OCI-LY1 (cell line): ENCODE data around the gene SPAG17.

Experiments used
- H2AFZ ChIP-seq: fragments of 200-600 bp; sonication (generic), shearing (Covaris generic); 2 replicates; pipeline ENCODE4 v1.6.0; 2014; ENCODE audit warnings: antibody characterized with exemption, mild to moderate bottlenecking, low read length
- H3F3A ChIP-seq: fragments of 200-600 bp; sonication (generic), shearing (Covaris generic); 2 replicates; pipeline ENCODE4 v1.6.0; 2014; ENCODE audit warnings: mild to moderate bottlenecking, antibody characterized with exemption, low read length, moderate library complexity; ENCODE audit not compliant: insufficient read depth
- H3K27ac ChIP-seq: fragments of 200-600 bp; sonication (generic); 2 replicates; pipeline ENCODE4 v1.5.1; 2014; ENCODE audit warnings: low read length, mixed run types, mild to moderate bottlenecking, low read depth; ENCODE audit not compliant: poor library complexity, severe bottlenecking
- H3K27me3 ChIP-seq: fragments of 200-600 bp; sonication (generic); 2 replicates; pipeline ENCODE4 v1.6.0; 2014; ENCODE audit warnings: antibody characterized with exemption, mild to moderate bottlenecking, low read length, moderate library complexity; ENCODE audit not compliant: insufficient read depth
- H3K36me3 ChIP-seq: fragments of 200-600 bp; sonication (generic); 2 replicates; pipeline ENCODE4 v1.6.1; 2014; ENCODE audit warnings: mild to moderate bottlenecking, antibody characterized with exemption, low read length, moderate library complexity, mixed read lengths; ENCODE audit not compliant: insufficient read depth
- H3K4me1 ChIP-seq: fragments of 200-600 bp; sonication (generic); 2 replicates; pipeline ENCODE4 v1.5.1; 2014; ENCODE audit warnings: mild to moderate bottlenecking, low read length, moderate library complexity; ENCODE audit not compliant: insufficient read depth, severe bottlenecking
- H3K4me2 ChIP-seq: fragments of 200-600 bp; sonication (generic), shearing (Covaris generic); 2 replicates; pipeline ENCODE4 v1.6.1; 2014; ENCODE audit warnings: low read length
- H3K4me3 ChIP-seq: fragments of 200-600 bp; sonication (generic); 2 replicates; pipeline ENCODE4 v1.5.1; 2014; ENCODE audit warnings: low read length, low read depth, mild to moderate bottlenecking, mixed read lengths; ENCODE audit not compliant: poor library complexity, severe bottlenecking
- H3K79me2 ChIP-seq: fragments of 200-600 bp; shearing (Covaris generic); 2 replicates; pipeline ENCODE4 v1.6.1; 2016; ENCODE audit warnings: mixed run types, low read length, mixed read lengths; ENCODE audit not compliant: insufficient read depth
- H3K9ac ChIP-seq: fragments of 200-600 bp; sonication (generic), shearing (Covaris generic); 2 replicates; pipeline ENCODE4 v1.6.1; 2014; ENCODE audit warnings: mild to moderate bottlenecking, low read length, mixed read lengths
- H3K9me2 ChIP-seq: fragments of 200-600 bp; sonication (generic), shearing (Covaris generic); 2 replicates; pipeline ENCODE4 v1.6.1; 2014; ENCODE audit warnings: low read depth, mild to moderate bottlenecking, low read length, mixed read lengths
- H3K9me3 ChIP-seq: fragments of 200-600 bp; shearing (Covaris generic); 2 replicates; pipeline ENCODE4 v1.6.1; 2014; ENCODE audit warnings: low read length, mixed read lengths
- H4K20me1 ChIP-seq: fragments of 200-600 bp; sonication (generic), shearing (Covaris generic); 2 replicates; pipeline ENCODE4 v1.6.0; 2016; ENCODE audit warnings: mild to moderate bottlenecking, low read length; ENCODE audit not compliant: insufficient read depth
- EZH2 ChIP-seq: fragments of 200-600 bp; sonication (generic), shearing (Covaris generic); IDR thresholded peaks from 2 replicates; pipeline ENCODE4 v1.8.0; 2017; ENCODE audit warnings: borderline replicate concordance, mixed run types, mild to moderate bottlenecking, antibody characterized with exemption, low read length, moderate library complexity, mixed read lengths
- TF ChIP-seq, protein P1 (sequence below): fragments of 200-600 bp; sonication (generic), shearing (Covaris generic); IDR thresholded peaks from 2 replicates; pipeline ENCODE4 v1.5.1; 2017; ENCODE audit warnings: mild to moderate bottlenecking, antibody characterized with exemption, low read length, moderate library complexity, mixed read lengths

The SPAG17 gene

DNA sequence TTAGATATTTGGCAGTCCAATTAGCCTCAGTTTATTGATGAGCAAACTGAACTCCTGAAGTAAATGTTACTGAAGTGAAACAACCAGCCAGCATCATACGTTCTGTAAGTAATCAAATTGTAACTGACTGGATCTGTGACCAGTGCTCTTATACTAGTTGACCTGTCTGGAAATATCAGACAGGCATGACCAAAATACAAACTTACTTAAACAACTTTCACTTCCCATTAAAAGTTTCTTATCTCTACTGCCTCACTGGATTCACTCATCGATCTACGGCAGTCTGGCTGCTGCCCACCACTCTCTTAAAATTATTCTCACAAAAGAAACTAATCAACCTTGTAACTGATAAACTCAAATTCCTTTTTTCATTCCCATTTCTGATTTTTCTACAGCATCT is 199.1 kb downstream of the SPAG17 start:
- Histone ChIP-seq H3K9ac (no peak overlapping the region), H3K27ac (no peak overlapping the region), H3K4me1 (no peaks in the 10 kb centered on the region), H3F3A (no peaks in the 10 kb centered on the region), H3K9me2 (no peaks in the 10 kb centered on the region), H3K27me3 (peaks cover 12% of the 10 kb centered on the region; the same call in 1 of the 2 replicates), H3K79me2 (no peaks in the 10 kb centered on the region), H3K4me3 (no peak overlapping the region), H3K4me2 (no peak overlapping the region), H3K36me3 (no peaks in the 10 kb centered on the region), H4K20me1 (no peaks in the 10 kb centered on the region), H3K9me3 (no peaks in the 10 kb centered on the region), H2AFZ (no peak overlapping the region)
- TF ChIP-seq, protein P1, sequence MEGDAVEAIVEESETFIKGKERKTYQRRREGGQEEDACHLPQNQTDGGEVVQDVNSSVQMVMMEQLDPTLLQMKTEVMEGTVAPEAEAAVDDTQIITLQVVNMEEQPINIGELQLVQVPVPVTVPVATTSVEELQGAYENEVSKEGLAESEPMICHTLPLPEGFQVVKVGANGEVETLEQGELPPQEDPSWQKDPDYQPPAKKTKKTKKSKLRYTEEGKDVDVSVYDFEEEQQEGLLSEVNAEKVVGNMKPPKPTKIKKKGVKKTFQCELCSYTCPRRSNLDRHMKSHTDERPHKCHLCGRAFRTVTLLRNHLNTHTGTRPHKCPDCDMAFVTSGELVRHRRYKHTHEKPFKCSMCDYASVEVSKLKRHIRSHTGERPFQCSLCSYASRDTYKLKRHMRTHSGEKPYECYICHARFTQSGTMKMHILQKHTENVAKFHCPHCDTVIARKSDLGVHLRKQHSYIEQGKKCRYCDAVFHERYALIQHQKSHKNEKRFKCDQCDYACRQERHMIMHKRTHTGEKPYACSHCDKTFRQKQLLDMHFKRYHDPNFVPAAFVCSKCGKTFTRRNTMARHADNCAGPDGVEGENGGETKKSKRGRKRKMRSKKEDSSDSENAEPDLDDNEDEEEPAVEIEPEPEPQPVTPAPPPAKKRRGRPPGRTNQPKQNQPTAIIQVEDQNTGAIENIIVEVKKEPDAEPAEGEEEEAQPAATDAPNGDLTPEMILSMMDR = no peak
- no peak for TF ChIP-seq EZH2

DNA sequence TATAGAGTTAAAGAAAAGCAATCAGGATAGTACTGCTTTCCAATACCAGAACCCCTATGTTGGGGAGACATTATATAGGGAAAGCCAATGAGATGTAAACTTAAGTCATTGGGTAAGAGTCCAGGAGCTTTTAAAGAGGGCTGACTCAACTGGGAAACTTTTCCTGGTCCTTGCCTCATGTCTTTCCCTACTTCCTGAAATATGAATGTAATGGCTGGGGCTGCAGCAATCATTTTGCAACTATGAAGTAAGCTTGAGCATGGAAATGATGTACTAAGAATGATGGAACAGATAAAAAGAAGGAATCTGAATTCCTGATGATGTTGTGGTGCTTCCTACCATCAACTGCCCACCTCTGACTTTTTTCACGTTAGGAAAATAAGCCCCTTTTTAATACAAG is 199.8 kb downstream of the SPAG17 start:
- H3K4me2 ChIP-seq = no peak overlapping the region
- H3F3A ChIP-seq = no peaks in the 10 kb centered on the region
- no peak overlapping the region for H3K27ac ChIP-seq
- H3K9ac ChIP-seq = no peak overlapping the region
- no peaks in the 10 kb centered on the region for H3K4me1 ChIP-seq
- H4K20me1 ChIP-seq = no peaks in the 10 kb centered on the region
- no peaks in the 10 kb centered on the region for H3K36me3 ChIP-seq
- H3K9me2 ChIP-seq = no peaks in the 10 kb centered on the region
- H3K9me3 ChIP-seq = no peaks in the 10 kb centered on the region
- H3K79me2 ChIP-seq = no peaks in the 10 kb centered on the region
- no peak overlapping the region for H3K4me3 ChIP-seq
- H3K27me3 ChIP-seq = peaks cover 12% of the 10 kb centered on the region; the same call in 1 of the 2 replicates
- TF ChIP-seq, protein P1 = no peak
- no peak for TF ChIP-seq EZH2
- no peak overlapping the region for H2AFZ ChIP-seq

DNA sequence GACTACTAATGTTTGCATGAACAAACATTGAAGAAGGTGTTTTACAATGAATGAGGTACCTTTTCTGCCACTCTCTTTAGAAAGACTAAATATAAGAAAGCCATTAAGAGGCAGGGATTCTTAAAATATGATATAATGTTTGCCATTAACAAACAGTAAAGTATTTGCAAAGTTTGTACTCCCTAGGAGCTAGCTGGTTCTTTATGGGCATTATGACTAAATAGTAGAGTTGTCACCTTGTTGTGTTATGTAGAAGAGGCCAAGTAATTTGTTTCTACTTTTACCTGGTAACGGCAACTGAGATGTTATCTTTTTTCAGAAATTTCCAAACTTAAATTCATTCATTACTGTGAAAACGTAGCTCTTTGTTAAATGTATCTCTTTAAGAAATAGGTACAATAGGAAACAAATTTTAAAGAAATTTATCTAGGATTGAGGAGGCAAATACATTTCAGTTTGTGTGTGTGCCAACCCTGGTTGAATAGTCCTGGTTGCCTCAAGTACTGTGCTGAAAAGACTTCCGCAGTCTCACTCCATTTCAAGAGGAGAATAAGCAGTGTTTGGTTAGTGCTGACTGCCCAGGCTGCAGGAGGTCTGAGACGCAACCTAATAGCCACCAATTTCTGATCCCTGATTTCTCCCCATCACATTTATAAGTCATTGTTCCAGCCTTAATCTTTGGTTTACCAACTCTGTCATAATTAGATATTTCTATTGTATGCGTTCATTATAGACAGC is 203.4 kb downstream of the SPAG17 start:
- Histone ChIP-seq H3K4me3 (no peak overlapping the region), H3K4me1 (no peaks in the 10 kb centered on the region), H3K79me2 (no peaks in the 10 kb centered on the region), H3K27ac (no peak overlapping the region), H3K27me3 (peaks cover 12% of the 10 kb centered on the region; the same call in 1 of the 2 replicates), H4K20me1 (no peaks in the 10 kb centered on the region), H2AFZ (no peak overlapping the region), H3K9ac (no peak overlapping the region), H3K9me3 (no peaks in the 10 kb centered on the region), H3K36me3 (no peaks in the 10 kb centered on the region), H3K9me2 (no peaks in the 10 kb centered on the region), H3F3A (no peaks in the 10 kb centered on the region), H3K4me2 (no peak overlapping the region)
- TF ChIP-seq, protein P1 = no peak
- no peak for TF ChIP-seq EZH2
